IMR-90 (cell line): ENCODE measurements around the gene CDH13. TPM values are rescaled to one million over a fixed set of nuclear protein-coding genes. Genes with fewer than 3 reads are reported as not detected.

ENCODE experiments used
- ATAC-seq: fragments of 200-7000 bp; cut with Tn5 transposase; 2 replicates; pipeline ENCODE4 v1.9.1; 2020; ENCODE audit warnings: low read depth, mild to moderate bottlenecking, moderate library complexity
- BruUV-seq: library from RNA; stranded (reverse); fragments of 400-500 nt; replicated peaks from 2 replicates; lab custom pipeline; 2021; lab: Mats Ljungman, UMichigan
- CTCF ChIA-PET: fragments of 300-600 bp; formaldehyde crosslinking; extraction: SDS; loops from one replicate; lab custom pipeline; 2021; ENCODE audit warnings: antibody characterized with exemption; lab: Yijun Ruan, JAX
- POLR2A ChIA-PET: fragments of 300-600 bp; sonication (Branson Sonifier 250); formaldehyde crosslinking; loops from one replicate; lab custom pipeline; 2022; ENCODE audit warnings: antibody characterized with exemption; ENCODE audit not compliant: unreplicated experiment; lab: Charles Lee
- DNase-seq: peaks from one replicate; pipeline ENCODE4 v3.0.0; 2013
- H2AFZ ChIP-seq: replicated peaks from 2 replicates; pipeline ENCODE3; 2013; ENCODE audit warnings: low read length, mild to moderate bottlenecking; ENCODE audit not compliant: poor library complexity
- H2AK5ac ChIP-seq: 2 replicates; pipeline ENCODE4 v1.6.1; 2013; ENCODE audit warnings: low read depth, low read length, inconsistent platforms
- H2AK9ac ChIP-seq: replicated peaks from 2 replicates; pipeline ENCODE3; 2013; ENCODE audit warnings: mild to moderate bottlenecking, low read depth, low read length, moderate library complexity; ENCODE audit not compliant: poor library complexity
- H2BK120ac ChIP-seq: 2 replicates; pipeline ENCODE4 v1.6.1; 2013; ENCODE audit warnings: low read depth, low read length, inconsistent platforms
- H2BK15ac ChIP-seq: 3 replicates; pipeline ENCODE4 v1.6.1; 2013; ENCODE audit warnings: low read depth, low read length, inconsistent platforms
- H2BK20ac ChIP-seq: 2 replicates; pipeline ENCODE4 v1.6.1; 2013; ENCODE audit warnings: low read depth, mild to moderate bottlenecking, inconsistent platforms, low read length, moderate library complexity
- H2BK5ac ChIP-seq: 2 replicates; pipeline ENCODE4 v1.6.1; 2013; ENCODE audit warnings: mild to moderate bottlenecking, low read depth, low read length, inconsistent platforms; ENCODE audit not compliant: poor library complexity, severe bottlenecking
- H3K14ac ChIP-seq: replicated peaks from 2 replicates; pipeline ENCODE4 v1.6.1; 2013; ENCODE audit warnings: low read depth, low read length, inconsistent platforms
- H3K18ac ChIP-seq: 2 replicates; pipeline ENCODE4 v1.6.1; 2013; ENCODE audit warnings: low read depth, low read length, control low read depth
- H3K23ac ChIP-seq: 2 replicates; pipeline ENCODE4 v1.6.1; 2013; ENCODE audit warnings: low read depth, low read length, inconsistent platforms
- H3K27ac ChIP-seq: 2 replicates; pipeline ENCODE4 v1.5.1; 2013; ENCODE audit warnings: mild to moderate bottlenecking, control low read depth, low read length; ENCODE audit not compliant: insufficient read depth
- H3K27me3 ChIP-seq: 2 replicates; pipeline ENCODE4 v1.6.1; 2013; ENCODE audit warnings: low read length; ENCODE audit not compliant: control insufficient read depth, insufficient read depth
- H3K36me3 ChIP-seq: 2 replicates; pipeline ENCODE4 v1.6.1; 2013; ENCODE audit warnings: low read length, mixed read lengths; ENCODE audit not compliant: control insufficient read depth, insufficient read depth
- H3K4ac ChIP-seq: 2 replicates; pipeline ENCODE4 v1.6.1; 2013; ENCODE audit warnings: low read depth, low read length, inconsistent platforms
- H3K4me1 ChIP-seq: 2 replicates; pipeline ENCODE4 v1.6.1; 2013; ENCODE audit warnings: low read length, mixed read lengths; ENCODE audit not compliant: control insufficient read depth, insufficient read depth
- H3K4me2 ChIP-seq: 2 replicates; pipeline ENCODE4 v1.6.1; 2013; ENCODE audit warnings: low read depth, mild to moderate bottlenecking, control low read depth, low read length, moderate library complexity
- H3K4me3 ChIP-seq: 2 replicates; pipeline ENCODE4 v1.5.1; 2013; ENCODE audit warnings: low read depth, mild to moderate bottlenecking, control low read depth, low read length, moderate library complexity; ENCODE audit not compliant: insufficient read depth
- H3K56ac ChIP-seq: 2 replicates; pipeline ENCODE4 v1.6.1; 2013; ENCODE audit warnings: low read length, inconsistent platforms; ENCODE audit not compliant: insufficient read depth; ENCODE audit errors: extremely low read depth
- H3K79me1 ChIP-seq, 2 experiments: 2 replicates each; pipeline ENCODE4 v1.6.1; 2013; ENCODE audit warnings: low read length in 2 of 2, inconsistent platforms in 1 of 2, low read depth in 1 of 2
- H3K9ac ChIP-seq: 2 replicates; pipeline ENCODE4 v1.6.1; 2013; ENCODE audit warnings: low read depth, low read length, control low read depth
- H3K9me1 ChIP-seq: 2 replicates; pipeline ENCODE4 v1.6.1; 2013; ENCODE audit warnings: low read length, inconsistent platforms; ENCODE audit not compliant: insufficient read depth
- H3K9me3 ChIP-seq: 2 replicates; pipeline ENCODE4 v1.6.1; 2013; ENCODE audit warnings: low read length; ENCODE audit not compliant: control insufficient read depth, insufficient read depth
- H4K20me1 ChIP-seq: 2 replicates; pipeline ENCODE4 v1.6.1; 2013; ENCODE audit warnings: low read length, inconsistent platforms; ENCODE audit not compliant: insufficient read depth
- H4K5ac ChIP-seq: 2 replicates; pipeline ENCODE4 v1.6.1; 2013; ENCODE audit warnings: mild to moderate bottlenecking, low read depth, low read length, control low read depth
- H4K8ac ChIP-seq, 2 experiments: 2 replicates each; pipeline ENCODE4 v1.6.1; 2013; ENCODE audit warnings: low read depth in 2 of 2, low read length in 2 of 2, control low read depth in 1 of 2, inconsistent platforms in 1 of 2
- H4K91ac ChIP-seq: 2 replicates; pipeline ENCODE4 v1.6.1; 2013; ENCODE audit warnings: low read depth, low read length, inconsistent platforms; ENCODE audit not compliant: insufficient read depth
- MAZ ChIP-seq: IDR thresholded peaks from 2 replicates; pipeline ENCODE4 v1.6.1; 2012; ENCODE audit warnings: low read depth, mild to moderate bottlenecking, low read length, improper control_type of control experiment, moderate library complexity, borderline replicate concordance
- MXI1 ChIP-seq: IDR thresholded peaks from 2 replicates; pipeline ENCODE4 v1.6.1; 2012; ENCODE audit warnings: low read depth, mild to moderate bottlenecking, low read length, moderate library complexity, borderline replicate concordance
- WGBS, 2 experiments: methylation state at CpG; one replicate each; pipeline versions ENCODE4 v1.1.5 to v1.1.7; 2013; ENCODE audit warnings: missing lambda C conversion rate in 2 of 2; ENCODE audit not compliant: insufficient read length in 1 of 2; ENCODE audit errors: extremely low coverage in 2 of 2; 5-methylcytosine and 5-hydroxymethylcytosine counted together
- dilution Hi-C: fragments of 300-500 bp; cut with HindIII; formaldehyde crosslinking; loops from one replicate; pipeline ENCODE4 v1.14.3; 2018; ENCODE audit warnings: low sequenced_read_pairs; ENCODE audit not compliant: unreplicated experiment
- in situ Hi-C: fragments of 300-500 bp; cut with MboI; formaldehyde crosslinking; loops from 3 replicates; pipeline ENCODE4 v1.14.3; 2019; ENCODE audit warnings: low sequenced_read_pairs, inconsistent platforms, mixed read lengths
- intact Hi-C: fragments of 100-400 bp; cut with micrococcal nuclease; formaldehyde crosslinking; loops from 2 replicates; pipeline ENCODE4 v1.10.0; 2022
- polyA plus RNA-seq, 3 experiments: library from polyadenylated mRNA; depleted of rRNA; stranded (reverse); fragments of >200 nt; gene quantifications; 2 replicates each; pipeline ENCODE4 v1.2.3, GENCODE V29; 2012; ENCODE audit warnings: low replicate concordance in 1 of 3
- total RNA-seq: library from RNA; depleted of rRNA; stranded (reverse); fragments of >200 nt; gene quantifications from 2 replicates; pipeline ENCODE4 v1.2.3, GENCODE V29; 2012

The CDH13 gene
- total and polyA plus RNA-seq, 2 of the 4 experiments (the other 2 are of a cell fraction): 61.6 to 74.7 TPM

GRCh38 chr16:83587201-83587600 lies 960.4 kb downstream of the CDH13 start:
- POLR2A ChIA-PET: no interaction called here
- Histone ChIP-seq H2AFZ (no peak overlapping the region), H2AK5ac (no peak overlapping the region), H3K79me1 (no peaks in the 10 kb centered on the region), H3K23ac (no peak overlapping the region), H3K27ac (no peak overlapping the region), H4K91ac (no peak overlapping the region), H2BK5ac (no peak overlapping the region), H3K27me3 (no peaks in the 10 kb centered on the region), H3K14ac (no peak overlapping the region), H2BK120ac (no peak overlapping the region), H3K9ac (no peak overlapping the region), H3K4me3 (no peak overlapping the region), H3K4me2 (no peak overlapping the region), H3K9me1 (0 out of 2 replicates have a peak, but pooled peaks cover 3% of the 10 kb centered on the region), H2AK9ac (no peak overlapping the region), H3K18ac (no peak overlapping the region), H4K20me1 (no peaks in the 10 kb centered on the region), H3K36me3 (no peaks in the 10 kb centered on the region), H2BK15ac (no peak overlapping the region), H3K56ac (no peak overlapping the region), H2BK20ac (no peak overlapping the region), H4K8ac (no peak overlapping the region), H4K5ac (no peak overlapping the region), H3K4ac (no peak overlapping the region), H3K9me3 (no peaks in the 10 kb centered on the region), H3K4me1 (no peaks in the 10 kb centered on the region)
- in situ Hi-C loops (no loop called here), dilution Hi-C loops (no loop called here), intact Hi-C loops (no loop called here)
- DNase-seq (no peak), ATAC-seq (no peak)
- 50% methylated on average over 3 of the region's 12 CpGs; no CpG with 5 or more reads in 1 of the 2 experiments for WGBS, 2 experiments
- BruUV-seq: no TSS peak
- CTCF ChIA-PET: interaction anchor here (0.7 kb wide), 1 partner anchor 55 kb away, joined by 5 read pairs; no protein-coding TSS in a partner anchor
- no peak for TF ChIP-seq MAZ
- TF ChIP-seq MXI1: no peak
